Ureter (tissue), 1 donor: ENCODE measurements around the gene FIBP. TPM values are rescaled to one million over a fixed set of nuclear protein-coding genes. Genes with fewer than 3 reads are reported as not detected.
"Not testable (repeated sequence)": the region's sequence is repeated elsewhere in the genome, so short reads cannot be mapped to it uniquely, and the experiment has no call there.

Experiments
- DNase-seq: peaks from one replicate; pipeline ENCODE4 v3.0.0-alpha.2; 2020; ENCODE audit warnings: low spot score
- total RNA-seq: library from RNA; stranded (reverse); gene quantifications from one replicate; pipeline ENCODE4 v1.2.4, GENCODE V29; 2023
- donor health status: DM: yes; HTN: yes; CAD: no.

FIBP gene
- total RNA-seq, 1 donor from 2014 or later = 60.2 TPM

- no peak for DNase-seq
These were observed 27.0 kb upstream of the FIBP start for GRCh38 chr11:65915101-65915820.

- no peak for DNase-seq
These were observed 24.6 kb upstream of the FIBP start for GRCh38 chr11:65912845-65913244.

GRCh38 chr11:65911682-65912568 is 23.7 kb upstream of the FIBP start:
- peak; percentile 73 for DNase-seq

GRCh38 chr11:65907878-65908277 is 19.6 kb upstream of the FIBP start:
- no peak for DNase-seq

- no peak for DNase-seq
These were observed 18.3 kb upstream of the FIBP start for GRCh38 chr11:65906602-65907001.

GRCh38 chr11:65903715-65904114 is 15.4 kb upstream of the FIBP start:
- no peak for DNase-seq

GRCh38 chr11:65903068-65903481 is 14.8 kb upstream of the FIBP start:
- no peak for DNase-seq

GRCh38 chr11:65900899-65901180 is 12.6 kb upstream of the FIBP start:
- no peak for DNase-seq

- peak; percentile 87 for DNase-seq
These were observed 12.0 kb upstream of the FIBP start, which contains the start of gene FOSL1 for GRCh38 chr11:65900125-65900898. Gene FOSL1 (minus strand): TSS chr11:65900388. CDS start chr11:65900339, 49 bp downstream.

GRCh38 chr11:65899356-65900124 is 11.3 kb upstream of the FIBP start:
- DNase-seq = no peak

- DNase-seq = no peak
These were observed 10.5 kb upstream of the FIBP start for GRCh38 chr11:65898656-65899355.

- no peak for DNase-seq
These were observed 8.8 kb upstream of the FIBP start for GRCh38 chr11:65897020-65897471.

GRCh38 chr11:65896034-65896999 is 8.0 kb upstream of the FIBP start:
- no peak for DNase-seq

- no peak for DNase-seq
These were observed 7.3 kb upstream of the FIBP start for GRCh38 chr11:65895482-65895981.

- DNase-seq = no peak
These were observed 5.8 kb upstream of the FIBP start for GRCh38 chr11:65894034-65894591.

GRCh38 chr11:65892661-65893317 is 4.5 kb upstream of the FIBP start:
- no peak for DNase-seq

- DNase-seq = not testable (repeated sequence)
These were observed 3.9 kb upstream of the FIBP start for GRCh38 chr11:65892137-65892540.
